ENCODE data around the gene TLK1. TPM values are rescaled to one million over a fixed set of nuclear protein-coding genes. Genes with fewer than 3 reads are reported as not detected.

The TLK1 gene
- total RNA-seq, 1 donor from 2014 or later, result 58.1 TPM

DNA sequence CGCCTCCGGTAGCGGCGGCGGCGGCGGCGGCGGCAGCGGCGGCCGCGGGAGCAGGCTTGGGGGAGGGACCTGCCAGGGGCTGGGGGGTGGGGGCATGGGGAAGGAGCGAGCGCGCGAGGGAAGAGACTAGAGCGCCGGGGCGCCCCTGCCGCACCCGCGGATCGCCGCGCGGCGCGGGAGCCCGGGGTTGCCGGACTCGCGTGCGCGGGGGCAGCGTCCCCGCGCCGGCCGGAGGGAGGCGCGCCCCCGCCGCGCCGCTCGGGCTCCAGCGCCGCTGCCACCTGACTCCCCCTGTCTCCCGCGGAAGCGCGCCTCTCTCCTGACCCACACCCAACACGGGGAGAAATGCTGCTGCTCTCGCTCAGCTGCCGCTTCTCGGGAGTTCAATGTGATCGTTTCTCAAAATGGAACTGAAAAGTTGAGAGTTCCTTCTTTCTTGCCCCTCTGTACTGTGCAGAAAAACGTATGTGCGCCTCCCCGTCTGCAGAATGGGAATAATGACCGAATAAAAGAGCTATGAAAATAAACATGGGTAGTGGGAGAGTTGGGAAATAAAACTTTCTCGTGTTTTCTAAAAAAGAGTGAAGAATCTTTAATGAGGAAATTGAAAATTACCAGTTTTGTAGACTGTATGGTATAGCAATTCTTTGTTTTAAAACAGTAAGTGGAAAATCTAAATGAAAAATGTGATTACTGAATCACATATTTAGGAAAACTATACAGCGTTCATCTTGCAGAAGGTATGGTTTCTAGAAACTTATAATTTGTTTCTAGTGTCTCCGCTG lies 455 bp upstream of the TLK1 start:
- Histone ChIP-seq H3K4me1 (peaks cover 11% of the 10 kb centered on the region), H3K27me3 (no peaks in the 10 kb centered on the region), H3K9me3 (no peaks in the 10 kb centered on the region), H3K27ac (peak overlapping the region; percentile 90), H3K4me3 (peak overlapping the region; percentile 77), H3K36me3 (no peaks in the 10 kb centered on the region)
- intact Hi-C loops (cut with DNase I), result no loop called here
- DNase-seq (peak; percentile 89), ATAC-seq (peak; percentile 85)
- TF ChIP-seq, protein P1, sequence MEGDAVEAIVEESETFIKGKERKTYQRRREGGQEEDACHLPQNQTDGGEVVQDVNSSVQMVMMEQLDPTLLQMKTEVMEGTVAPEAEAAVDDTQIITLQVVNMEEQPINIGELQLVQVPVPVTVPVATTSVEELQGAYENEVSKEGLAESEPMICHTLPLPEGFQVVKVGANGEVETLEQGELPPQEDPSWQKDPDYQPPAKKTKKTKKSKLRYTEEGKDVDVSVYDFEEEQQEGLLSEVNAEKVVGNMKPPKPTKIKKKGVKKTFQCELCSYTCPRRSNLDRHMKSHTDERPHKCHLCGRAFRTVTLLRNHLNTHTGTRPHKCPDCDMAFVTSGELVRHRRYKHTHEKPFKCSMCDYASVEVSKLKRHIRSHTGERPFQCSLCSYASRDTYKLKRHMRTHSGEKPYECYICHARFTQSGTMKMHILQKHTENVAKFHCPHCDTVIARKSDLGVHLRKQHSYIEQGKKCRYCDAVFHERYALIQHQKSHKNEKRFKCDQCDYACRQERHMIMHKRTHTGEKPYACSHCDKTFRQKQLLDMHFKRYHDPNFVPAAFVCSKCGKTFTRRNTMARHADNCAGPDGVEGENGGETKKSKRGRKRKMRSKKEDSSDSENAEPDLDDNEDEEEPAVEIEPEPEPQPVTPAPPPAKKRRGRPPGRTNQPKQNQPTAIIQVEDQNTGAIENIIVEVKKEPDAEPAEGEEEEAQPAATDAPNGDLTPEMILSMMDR (IDR thresholded peaks at IDR 0.05), result no peak

DNA sequence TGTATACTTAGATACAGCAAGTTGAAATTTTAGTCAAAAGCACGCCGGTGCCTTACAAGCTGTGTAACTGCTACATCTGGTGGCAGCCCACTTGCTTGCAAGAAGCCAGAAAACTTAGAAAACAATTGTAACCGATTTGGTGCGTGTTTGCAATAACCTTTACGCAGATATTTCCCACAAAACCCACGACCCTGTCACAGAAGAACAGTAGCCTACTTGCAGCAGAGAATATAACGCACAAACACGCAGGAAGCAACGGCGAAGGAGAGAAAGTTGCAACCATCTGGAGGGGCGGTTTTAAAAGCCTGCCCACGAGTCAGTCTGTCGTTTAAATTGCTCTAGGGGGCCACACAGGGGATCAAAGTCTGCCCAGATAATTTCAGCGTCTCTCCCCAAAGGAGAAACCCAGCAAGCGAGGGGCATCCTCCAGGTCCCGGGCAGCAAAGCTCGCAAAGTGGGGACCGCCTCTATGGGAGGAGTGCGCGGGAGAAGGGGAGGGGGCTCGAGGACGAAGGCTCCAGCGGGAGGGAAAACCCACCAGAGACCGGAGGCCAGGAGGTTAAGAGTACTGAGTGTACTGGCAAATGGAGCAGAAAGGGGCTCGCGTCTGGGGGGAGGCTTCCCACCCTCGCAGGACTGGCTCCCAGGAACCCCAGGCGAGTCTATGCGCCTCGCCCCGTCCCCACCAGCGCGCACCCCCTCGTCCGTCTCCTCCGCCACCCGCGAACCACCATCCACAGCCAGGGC lies 1.1 kb downstream of the TLK1 start:
- TF ChIP-seq, protein P1 (IDR thresholded peaks at IDR 0.05), result peak; percentile 46
- peaks cover 18% of the 10 kb centered on the region for H3K4me1 ChIP-seq
- peak overlapping the region; percentile 90 for H3K27ac ChIP-seq
- DNase-seq (no peak), ATAC-seq (peak; percentile 32)
- H3K36me3 ChIP-seq, result no peaks in the 10 kb centered on the region
- H3K27me3 ChIP-seq, result no peaks in the 10 kb centered on the region
- intact Hi-C loops (cut with DNase I), result no loop called here
- peak overlapping the region; percentile 77 for H3K4me3 ChIP-seq
- no peaks in the 10 kb centered on the region for H3K9me3 ChIP-seq

DNA sequence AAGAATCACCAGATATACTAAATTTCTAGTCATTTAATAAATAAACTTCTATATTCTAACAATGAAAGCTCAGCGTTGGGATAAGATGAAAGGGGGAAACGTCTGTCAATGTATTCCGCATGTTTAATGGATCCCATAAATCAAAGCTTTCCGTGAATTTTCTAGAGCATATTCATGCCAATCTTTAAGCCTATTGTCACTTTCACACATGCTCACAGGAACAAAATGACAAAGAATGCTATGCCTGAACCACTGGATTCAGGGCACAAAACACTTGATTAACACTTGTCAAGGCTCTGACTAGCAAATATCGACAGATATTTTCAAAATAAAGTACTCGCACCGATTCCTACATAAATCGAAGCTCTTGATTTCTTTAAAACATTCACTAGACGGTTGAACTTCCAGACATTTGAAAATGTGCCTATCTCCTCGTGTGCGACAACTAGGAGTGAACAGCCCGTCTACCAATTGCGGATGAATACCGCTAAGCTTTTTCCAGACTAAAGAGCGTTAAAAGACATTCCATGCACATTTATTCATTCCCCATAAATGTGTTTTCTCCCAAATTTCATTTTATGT lies 1.8 kb downstream of the TLK1 start:
- ATAC-seq (no peak), DNase-seq (no peak)
- intact Hi-C loops (cut with DNase I), result no loop called here
- Histone ChIP-seq H3K27ac (peak overlapping the region; percentile 90), H3K4me1 (peaks cover 23% of the 10 kb centered on the region), H3K36me3 (no peaks in the 10 kb centered on the region), H3K4me3 (peak overlapping the region; percentile 77), H3K27me3 (no peaks in the 10 kb centered on the region), H3K9me3 (no peaks in the 10 kb centered on the region)
- TF ChIP-seq, protein P1 (IDR thresholded peaks at IDR 0.05), result no peak

DNA sequence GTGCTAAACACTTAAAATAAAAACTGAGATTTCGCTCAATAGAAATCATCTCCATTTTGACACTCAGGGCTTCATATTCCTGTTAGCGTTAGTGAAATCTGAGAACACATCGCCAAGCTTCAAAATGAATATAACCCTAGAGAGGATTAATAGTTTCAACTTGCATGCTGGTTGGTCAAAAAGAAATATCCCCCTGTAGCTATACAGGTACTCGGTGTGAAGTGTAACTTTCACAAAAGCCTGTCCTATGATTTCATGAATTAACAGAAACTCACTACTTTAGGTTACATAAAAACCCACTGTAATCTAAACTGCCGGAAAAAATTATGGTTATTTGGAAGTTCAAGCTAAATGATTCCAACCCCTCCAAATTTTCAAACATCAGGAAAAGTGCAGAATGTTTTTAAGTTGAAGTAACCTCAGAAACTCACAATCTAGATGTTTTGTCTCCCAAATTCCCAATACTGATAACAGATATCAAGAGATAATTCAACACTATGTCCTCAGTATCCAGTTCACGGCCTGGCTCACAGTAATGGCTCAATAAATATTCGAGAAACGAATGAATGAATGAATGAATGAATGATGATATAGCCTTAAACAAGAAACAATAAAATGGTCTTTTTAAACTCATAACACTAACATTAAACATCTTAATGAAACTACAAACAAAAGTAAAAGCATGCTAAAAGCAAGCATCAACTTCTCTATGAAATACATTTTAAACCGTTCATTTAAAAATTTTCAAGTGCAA lies 2.5 kb downstream of the TLK1 start:
- Histone ChIP-seq H3K36me3 (no peaks in the 10 kb centered on the region), H3K27ac (no peak overlapping the region), H3K9me3 (no peaks in the 10 kb centered on the region), H3K4me3 (peak overlapping the region; percentile 77), H3K4me1 (peaks cover 23% of the 10 kb centered on the region), H3K27me3 (no peaks in the 10 kb centered on the region)
- ATAC-seq, result no peak
- DNase-seq, result no peak
- intact Hi-C loops (cut with DNase I), result no loop called here
- TF ChIP-seq, protein P1 (IDR thresholded peaks at IDR 0.05), result no peak

DNA sequence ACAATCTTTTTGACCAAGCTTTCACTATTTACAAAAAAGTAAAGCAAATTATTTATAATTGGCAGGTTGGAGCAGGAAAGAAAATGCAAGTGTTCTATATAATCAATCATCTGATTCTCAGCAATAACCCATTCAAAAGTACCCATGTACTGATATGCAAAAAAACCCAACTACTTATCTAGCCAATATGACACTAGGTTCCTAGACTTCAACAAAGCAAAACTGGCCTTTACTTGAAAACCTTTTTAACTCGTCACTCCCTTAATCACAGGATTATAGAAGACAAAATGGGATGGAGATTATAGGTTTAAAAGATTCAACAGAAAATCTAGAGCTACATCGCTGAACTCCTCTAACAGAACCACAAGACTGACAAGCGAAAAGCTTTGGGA lies 3.6 kb downstream of the TLK1 start:
- intact Hi-C loops (cut with DNase I), result no loop called here
- no peaks in the 10 kb centered on the region for H3K36me3 ChIP-seq
- no peak overlapping the region for H3K27ac ChIP-seq
- H3K4me1 ChIP-seq, result peaks cover 21% of the 10 kb centered on the region
- no peak for DNase-seq
- H3K4me3 ChIP-seq, result no peak overlapping the region
- no peaks in the 10 kb centered on the region for H3K27me3 ChIP-seq
- no peak for ATAC-seq
- TF ChIP-seq, protein P1 (IDR thresholded peaks at IDR 0.05), result no peak
- H3K9me3 ChIP-seq, result no peaks in the 10 kb centered on the region

Measured in upper lobe of right lung (tissue), 1 donor.